GM12878 (cell line): ENCODE measurements around the gene SLC19A1. TPM values are rescaled to one million over a fixed set of nuclear protein-coding genes. Genes with fewer than 3 reads are reported as not detected.

Experiments
- DPF2 ChIP-seq: fragments of 450-650 bp; IDR thresholded peaks from 2 replicates; pipeline ENCODE4 v1.6.1; 2017; ENCODE audit warnings: mild to moderate bottlenecking
- EGR1 ChIP-seq, 2 experiments: IDR thresholded peaks; 1 replicate in 1 of 2; 2 replicates in 1 of 2; pipeline ENCODE4 v1.6.1; 2011 to 2012; ENCODE audit warnings: low read depth in 2 of 2, low read length in 2 of 2, borderline replicate concordance in 1 of 2, mild to moderate bottlenecking in 1 of 2, moderate library complexity in 1 of 2
- KAT2A ChIP-seq: conservative IDR thresholded peaks from 2 replicates; pipeline ENCODE4 v1.6.1; 2011; ENCODE audit warnings: low read depth, low read length; ENCODE audit not compliant: control insufficient read depth
- NBN ChIP-seq: fragments of 450-650 bp; IDR thresholded peaks from 2 replicates; pipeline ENCODE4 v1.6.1; 2016
- NFXL1 ChIP-seq: fragments of 450-650 bp; IDR thresholded peaks from 2 replicates; pipeline ENCODE4 v1.6.1; 2017; ENCODE audit warnings: antibody characterized with exemption, mild to moderate bottlenecking, borderline replicate concordance
- NR2C1 ChIP-seq: fragments of 450-650 bp; IDR thresholded peaks from 2 replicates; pipeline ENCODE4 v1.6.1; 2017; ENCODE audit warnings: antibody characterized with exemption, mild to moderate bottlenecking, moderate library complexity
- POU2F2 ChIP-seq: IDR thresholded peaks from 3 replicates; pipeline ENCODE4 v1.6.1; 2011; ENCODE audit warnings: low read depth, mild to moderate bottlenecking, low read length, borderline replicate concordance
- RUNX3 ChIP-seq: IDR thresholded peaks from 2 replicates; pipeline ENCODE4 v1.6.1; 2012; ENCODE audit warnings: low read length, inconsistent platforms
- SIN3A ChIP-seq: IDR thresholded peaks from 2 replicates; pipeline ENCODE4 v1.6.1; 2012; ENCODE audit warnings: low read depth, low read length, improper control_type of control experiment
- SIX5 ChIP-seq: IDR thresholded peaks from 2 replicates; pipeline ENCODE4 v1.6.1; 2011; ENCODE audit warnings: mild to moderate bottlenecking, low read depth, low read length, moderate library complexity; ENCODE audit not compliant: severe bottlenecking
- SMARCA5 ChIP-seq: fragments of 450-650 bp; IDR thresholded peaks from 2 replicates; pipeline ENCODE4 v1.6.1; 2017; ENCODE audit warnings: mild to moderate bottlenecking
- SREBF2 ChIP-seq: IDR thresholded peaks from 2 replicates; pipeline ENCODE4 v1.6.1; 2012; ENCODE audit warnings: mild to moderate bottlenecking, low read length
- ZNF622 ChIP-seq: fragments of 450-650 bp; IDR thresholded peaks from 2 replicates; pipeline ENCODE4 v1.6.1; 2017; ENCODE audit warnings: mild to moderate bottlenecking, inconsistent platforms
- ZNF687 ChIP-seq: fragments of 450-650 bp; IDR thresholded peaks from 2 replicates; pipeline ENCODE4 v1.6.1; 2017; ENCODE audit warnings: mild to moderate bottlenecking, moderate library complexity
- polyA plus RNA-seq, 11 experiments: library from polyadenylated mRNA; depleted of rRNA in 4 of 11; unstranded in 6 of 11; stranded (reverse) in 5 of 11; fragments of >200 nt; fragmentation: Nextera tagmentation in 4 of 11; fragmentation: Illumina TruSeq in 1 of 11; extraction: Ambion mirVana in 4 of 11; extraction: Trizol in 1 of 11; gene quantifications; 1 replicate in 1 of 11; 2 replicates in 10 of 11; pipeline versions ENCODE4 v1.2.1 to v1.2.3, GENCODE V29; 2011 to 2016; ENCODE audit warnings: inconsistent platforms in 2 of 11, missing spikeins in 2 of 11, low read depth in 1 of 11
- total RNA-seq, 4 experiments: library from RNA; depleted of rRNA in 3 of 4; stranded (reverse); fragments of >200 nt in 3 of 4; fragmentation: Illumina TruSeq in 1 of 4; extraction: Trizol in 1 of 4; gene quantifications; 2 replicates each; pipeline versions ENCODE4 v1.2.1 to v1.2.3, GENCODE V29; 2013 to 2021

SLC19A1 gene
- total and polyA plus RNA-seq, 10 of the 15 experiments (the other 5 are each of a cell fraction or from before 2014, with no cell fraction given): 0.42 to 49.7 (median 12.2) TPM

- TF ChIP-seq SREBF2: no peak
- TF ChIP-seq RUNX3: no peak
- TF ChIP-seq SIX5: peak; percentile 54
- no peak for TF ChIP-seq POU2F2
- TF ChIP-seq DPF2: 0 out of 2 replicates have a peak, but pooled peaks have one; percentile 16
- TF ChIP-seq NFXL1: no peak
- TF ChIP-seq ZNF622: no peak
- no peak for TF ChIP-seq SIN3A
- peak; percentile 39; the same call in 1 of the 2 replicates for TF ChIP-seq NR2C1
- TF ChIP-seq KAT2A: no peak
- no peak for TF ChIP-seq SMARCA5
- TF ChIP-seq EGR1 (IDR thresholded peaks at IDR 0.05; ENCODE audit: borderline replicate concordance in 1 of 2, low read depth in 2 of 2, low read length in 2 of 2): 0 out of 3 replicates have a peak, but pooled peaks of 1 of the 2 experiments have one; percentile 3
- no peak for TF ChIP-seq NBN
- 0 out of 2 replicates have a peak, but pooled peaks have one; percentile 25 for TF ChIP-seq ZNF687
- TF ChIP-seq, all 136 proteins: peak for 17
Observed at GRCh38 chr21:45542242-45542666, at the start of gene SLC19A1 (continued).
